DOHH2 (cell line): Measurements from ENCODE around the gene PIGL.

Experiments used
- H3F3A ChIP-seq: fragments of 200-600 bp; sonication (generic), shearing (Covaris generic); 2 replicates; pipeline ENCODE4 v1.6.0; 2016; ENCODE audit warnings: antibody characterized with exemption, mild to moderate bottlenecking; ENCODE audit not compliant: control insufficient read depth, insufficient read depth
- H3K27ac ChIP-seq: fragments of 200-600 bp; sonication (generic); 2 replicates; pipeline ENCODE4 v1.5.1; 2014; ENCODE audit warnings: low read depth, mild to moderate bottlenecking, low read length, moderate library complexity
- H3K27me3 ChIP-seq: fragments of 200-600 bp; sonication (generic); 2 replicates; pipeline ENCODE4 v1.6.1; 2014; ENCODE audit warnings: mild to moderate bottlenecking, low read length, mixed read lengths; ENCODE audit not compliant: control insufficient read depth
- H3K36me3 ChIP-seq: fragments of 200-600 bp; sonication (generic); 2 replicates; pipeline ENCODE4 v1.6.1; 2014; ENCODE audit warnings: mild to moderate bottlenecking, low read length, moderate library complexity, mixed read lengths; ENCODE audit not compliant: control insufficient read depth
- H3K4me1 ChIP-seq: fragments of 200-600 bp; sonication (generic); 2 replicates; pipeline ENCODE4 v1.6.1; 2014; ENCODE audit warnings: mild to moderate bottlenecking, low read length, mixed read lengths; ENCODE audit not compliant: control insufficient read depth
- H3K4me2 ChIP-seq: fragments of 200-600 bp; sonication (generic); 2 replicates; pipeline ENCODE4 v1.6.0; 2014; ENCODE audit warnings: mild to moderate bottlenecking, low read length, moderate library complexity
- H3K4me3 ChIP-seq: fragments of 200-600 bp; sonication (generic); 2 replicates; pipeline ENCODE4 v1.5.1; 2014; ENCODE audit warnings: mild to moderate bottlenecking, low read length, mixed read lengths
- H3K79me2 ChIP-seq: fragments of 200-600 bp; sonication (generic); 2 replicates; pipeline ENCODE4 v1.6.1; 2014; ENCODE audit warnings: mild to moderate bottlenecking, low read length, mixed read lengths; ENCODE audit not compliant: control insufficient read depth
- H3K9me2 ChIP-seq: fragments of 200-600 bp; sonication (generic); replicated peaks from 2 replicates; pipeline ENCODE4 v1.6.1; 2014; ENCODE audit warnings: mild to moderate bottlenecking, low read length, mixed read lengths; ENCODE audit not compliant: control insufficient read depth
- H3K9me3 ChIP-seq: fragments of 200-600 bp; sonication (generic); 2 replicates; pipeline ENCODE4 v1.6.1; 2014; ENCODE audit warnings: antibody characterized with exemption, low read length, mixed read lengths; ENCODE audit not compliant: control insufficient read depth, insufficient read depth
- H4K20me1 ChIP-seq: fragments of 200-600 bp; sonication (generic); 2 replicates; pipeline ENCODE4 v1.6.0; 2014; ENCODE audit warnings: low read depth, mild to moderate bottlenecking, antibody characterized with exemption, low read length, moderate library complexity; ENCODE audit not compliant: control insufficient read depth, insufficient read depth
- EZH2phosphoT487 ChIP-seq: fragments of 200-600 bp; sonication (generic); IDR thresholded peaks from 2 replicates; pipeline ENCODE4 v1.6.1; 2017; ENCODE audit warnings: borderline replicate concordance, mild to moderate bottlenecking, antibody characterized with exemption, low read length, moderate library complexity, mixed read lengths
- TF ChIP-seq, protein P1 (sequence below): fragments of 200-600 bp; sonication (generic); IDR thresholded peaks from one replicate; pipeline ENCODE4 v1.5.1; 2014; ENCODE audit warnings: antibody characterized with exemption, mild to moderate bottlenecking, low read depth, low read length; ENCODE audit not compliant: poor library complexity, severe bottlenecking

Gene PIGL

DNA sequence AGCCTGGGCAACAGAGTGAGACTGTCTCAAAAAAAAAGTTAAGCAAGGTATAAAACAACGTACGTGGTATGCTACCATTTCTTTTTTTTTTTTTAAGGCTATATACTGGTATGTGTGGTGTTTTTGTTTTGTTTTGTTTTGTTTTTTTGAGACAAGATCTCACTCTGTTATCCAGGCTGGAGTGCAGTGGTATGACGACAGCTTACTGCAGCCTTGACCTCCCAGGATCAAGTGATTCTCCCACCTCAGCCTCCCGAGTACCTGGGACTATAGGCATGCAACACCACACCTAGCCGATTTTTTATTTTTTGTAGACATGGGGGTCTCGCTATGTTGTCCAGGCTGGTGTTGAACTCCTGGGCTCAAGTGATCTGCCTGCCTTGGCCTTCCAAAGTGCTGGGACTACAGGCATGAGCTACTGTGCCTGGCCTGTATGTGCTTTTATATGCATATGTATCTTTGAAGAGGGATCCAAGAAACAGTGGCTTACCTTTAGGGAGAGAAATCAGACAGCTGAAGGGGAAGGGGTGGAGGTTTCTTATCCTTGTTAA is 129.8 kb downstream of the PIGL start:
- H3K9me3 ChIP-seq = no peaks in the 10 kb centered on the region
- no peaks in the 10 kb centered on the region for H3K27me3 ChIP-seq
- H3K9me2 ChIP-seq = no peaks in the 10 kb centered on the region
- H3K36me3 ChIP-seq = peaks cover 60% of the 10 kb centered on the region
- no peaks in the 10 kb centered on the region for H4K20me1 ChIP-seq
- H3F3A ChIP-seq = no peaks in the 10 kb centered on the region
- H3K27ac ChIP-seq = no peak overlapping the region
- H3K79me2 ChIP-seq = peaks cover 27% of the 10 kb centered on the region
- H3K4me3 ChIP-seq = no peak overlapping the region
- no peak overlapping the region for H3K4me2 ChIP-seq
- peaks cover 9% of the 10 kb centered on the region for H3K4me1 ChIP-seq
- no peak for TF ChIP-seq EZH2phosphoT487
- TF ChIP-seq, protein P1, sequence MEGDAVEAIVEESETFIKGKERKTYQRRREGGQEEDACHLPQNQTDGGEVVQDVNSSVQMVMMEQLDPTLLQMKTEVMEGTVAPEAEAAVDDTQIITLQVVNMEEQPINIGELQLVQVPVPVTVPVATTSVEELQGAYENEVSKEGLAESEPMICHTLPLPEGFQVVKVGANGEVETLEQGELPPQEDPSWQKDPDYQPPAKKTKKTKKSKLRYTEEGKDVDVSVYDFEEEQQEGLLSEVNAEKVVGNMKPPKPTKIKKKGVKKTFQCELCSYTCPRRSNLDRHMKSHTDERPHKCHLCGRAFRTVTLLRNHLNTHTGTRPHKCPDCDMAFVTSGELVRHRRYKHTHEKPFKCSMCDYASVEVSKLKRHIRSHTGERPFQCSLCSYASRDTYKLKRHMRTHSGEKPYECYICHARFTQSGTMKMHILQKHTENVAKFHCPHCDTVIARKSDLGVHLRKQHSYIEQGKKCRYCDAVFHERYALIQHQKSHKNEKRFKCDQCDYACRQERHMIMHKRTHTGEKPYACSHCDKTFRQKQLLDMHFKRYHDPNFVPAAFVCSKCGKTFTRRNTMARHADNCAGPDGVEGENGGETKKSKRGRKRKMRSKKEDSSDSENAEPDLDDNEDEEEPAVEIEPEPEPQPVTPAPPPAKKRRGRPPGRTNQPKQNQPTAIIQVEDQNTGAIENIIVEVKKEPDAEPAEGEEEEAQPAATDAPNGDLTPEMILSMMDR = no peak

DNA sequence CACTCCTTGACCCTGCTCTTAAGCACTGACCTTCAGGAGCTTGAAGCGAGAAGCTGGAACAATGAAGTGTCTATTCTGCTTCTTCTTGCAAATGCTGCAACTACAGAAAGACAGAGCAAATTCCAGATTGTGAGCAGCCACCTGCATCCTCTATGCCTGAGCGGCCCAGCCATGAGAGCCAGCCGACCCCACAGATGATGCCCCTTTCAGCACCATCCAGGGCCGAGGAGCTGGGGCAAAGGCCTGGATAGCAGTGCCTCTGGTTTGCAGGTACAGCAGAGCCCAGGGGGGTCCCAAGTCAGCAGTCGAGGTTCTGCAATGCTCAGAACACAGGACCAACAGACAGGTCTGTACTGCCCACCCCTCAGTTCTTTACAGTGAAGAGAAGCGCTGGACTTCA is 131.6 kb downstream of the PIGL start:
- Histone ChIP-seq H3K79me2 (peaks cover 39% of the 10 kb centered on the region), H3K4me3 (no peak overlapping the region), H3K9me3 (no peaks in the 10 kb centered on the region), H3F3A (no peaks in the 10 kb centered on the region), H3K4me1 (peaks cover 13% of the 10 kb centered on the region), H3K9me2 (no peaks in the 10 kb centered on the region), H3K27me3 (no peaks in the 10 kb centered on the region), H3K27ac (no peak overlapping the region), H3K4me2 (no peak overlapping the region), H4K20me1 (no peaks in the 10 kb centered on the region), H3K36me3 (peaks cover 51% of the 10 kb centered on the region)
- TF ChIP-seq, protein P1 = no peak
- TF ChIP-seq EZH2phosphoT487 = no peak

DNA sequence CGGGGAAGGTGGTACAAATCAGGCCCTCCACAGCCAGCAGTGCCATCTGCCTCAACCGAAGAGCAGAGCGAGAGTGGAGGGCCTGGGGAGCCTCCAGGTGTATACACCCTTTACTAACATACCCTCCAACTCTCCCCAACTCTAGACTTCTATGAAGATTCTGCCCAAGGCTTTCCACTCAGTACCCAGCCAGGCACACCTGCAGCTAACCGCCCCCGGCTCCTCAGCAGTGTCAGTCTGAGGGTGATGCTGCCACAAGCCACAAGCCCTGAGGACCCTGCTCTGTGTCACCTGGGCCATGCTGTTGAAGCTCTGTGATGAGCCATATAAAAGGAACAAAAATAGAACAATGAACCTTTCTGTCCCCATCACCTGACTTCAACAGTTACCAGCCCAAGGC is 132.4 kb downstream of the PIGL start:
- H4K20me1 ChIP-seq = no peaks in the 10 kb centered on the region
- H3K9me2 ChIP-seq = no peaks in the 10 kb centered on the region
- H3K27me3 ChIP-seq = no peaks in the 10 kb centered on the region
- TF ChIP-seq, protein P1 = no peak
- no peak for TF ChIP-seq EZH2phosphoT487
- peaks cover 16% of the 10 kb centered on the region for H3K4me1 ChIP-seq
- no peaks in the 10 kb centered on the region for H3F3A ChIP-seq
- no peak overlapping the region for H3K4me3 ChIP-seq
- H3K9me3 ChIP-seq = no peaks in the 10 kb centered on the region
- peaks cover 45% of the 10 kb centered on the region for H3K36me3 ChIP-seq
- H3K4me2 ChIP-seq = no peak overlapping the region
- H3K79me2 ChIP-seq = peaks cover 39% of the 10 kb centered on the region
- H3K27ac ChIP-seq = no peak overlapping the region
